ENCODE measurements around the gene CMTM3. TPM values are rescaled to one million over a fixed set of nuclear protein-coding genes. Genes with fewer than 3 reads are reported as not detected.

Gene CMTM3
- total and polyA plus RNA-seq, 9 of the 15 experiments (the other 6 are each of a cell fraction or from before 2014, with no cell fraction given), result 4.6 to 33.4 (median 17.5) TPM

GRCh38 chr16:66618588-66619375 is 14.3 kb downstream of the CMTM3 start:
- Histone ChIP-seq H4K20me1 (replicated peaks; ENCODE audit: control insufficient read depth, insufficient read depth, low read length) (no peaks in the 10 kb centered on the region), H3K9ac (ENCODE audit: insufficient read depth in 1 of 2, low read depth in 2 of 2, low read length in 2 of 2) (peak overlapping the region; percentile 17 to 69; a peak in 2 of 4 replicates), H3K79me2 (ENCODE audit: control insufficient read depth, insufficient read depth, low read length) (no peaks in the 10 kb centered on the region), H2AFZ (ENCODE audit: low read depth, low read length) (no peak overlapping the region), H3K4me1 (replicated peaks in 1 of 2; ENCODE audit: control insufficient read depth in 2 of 2, insufficient read depth in 2 of 2, low read length in 2 of 2) (peaks cover 40 to 64% of the 10 kb centered on the region in 2 experiments), H3K9me1 (ENCODE audit: control insufficient read depth, insufficient read depth, low read length) (no peaks in the 10 kb centered on the region), H3K27me3 (ENCODE audit: control insufficient read depth in 2 of 2, insufficient read depth in 2 of 2, low read length in 2 of 2) (no peaks in the 10 kb centered on the region), H3K27ac (ENCODE audit: extremely low read depth, low read depth, low read length) (peak overlapping the region; percentile 78), H3K4me3 (no peak overlapping the region), H3K36me3 (ENCODE audit: control insufficient read depth, insufficient read depth, low read length) (peaks cover 47% of the 10 kb centered on the region), H3K4me2 (ENCODE audit: insufficient read depth, low read length) (peak overlapping the region; percentile 57; the same call in 1 of the 2 replicates), H3K9me3 (replicated peaks; ENCODE audit: control insufficient read depth, insufficient read depth, low read depth, low read length) (no peaks in the 10 kb centered on the region)
- ATAC-seq (peak; percentile 12), FAIRE-seq (peak; percentile 78), DNase-seq (ENCODE audit: extremely low read depth in 1 of 4, low spot score in 3 of 4) (peak in 1 of 4 experiments; percentile 60)
- ChIA-PET CTCF (ENCODE audit: low intra/inter-chr PET ratio) (no interaction called here), POLR2A (interaction anchor here (0.8 to 3.6 kb wide), 3 partner anchors 7 to 209 kb away, joined by 3 to 31 read pairs (median 8); no protein-coding TSS in a partner anchor)
- WGBS (ENCODE audit: insufficient coverage, low coverage, missing lambda C conversion rate), result 28% methylated on average over 10 of the region's 10 CpGs
- BruUV-seq (replicated peaks), result no TSS peak
- in situ Hi-C loops (cut with MboI), result no loop called here
- intact Hi-C loops (cut with micrococcal nuclease), result loop anchor here (5.0 kb wide), 1 partner anchor 79 kb away; the partner anchor contains the start of gene CMTM4
- TF ChIP-seq BCL6 (CRISPR knock-in tag; IDR thresholded peaks at IDR 0.05), result no peak
- TF ChIP-seq GATAD2A (IDR thresholded peaks at IDR 0.05), result no peak
- TF ChIP-seq ATF3 (IDR thresholded peaks at IDR 0.05), result 0 out of 2 replicates have a peak, but pooled peaks have one; percentile 8
- TF ChIP-seq ATF3 (CRISPR knock-in tag; conservative IDR thresholded peaks at IDR 0.05), result no peak
- TF ChIP-seq NELFE (IDR thresholded peaks at IDR 0.05; ENCODE audit: insufficient read depth, insufficient read length), result no peak
- TF ChIP-seq HNRNPL (IDR thresholded peaks at IDR 0.05; ENCODE audit: low read depth, low read length), result no peak
- no peak for TF ChIP-seq MEF2A (IDR thresholded peaks at IDR 0.05; ENCODE audit: control insufficient read depth, low read depth, low read length)
- peak in 1 of 2 experiments; percentile 5; a peak in 1 of 4 replicates for TF ChIP-seq KDM1A (IDR thresholded peaks at IDR 0.05)
- TF ChIP-seq POLR2AphosphoS2 (IDR thresholded peaks at IDR 0.05; ENCODE audit: low read length), result no peak
- TF ChIP-seq PCBP2 (IDR thresholded peaks at IDR 0.05; ENCODE audit: low read depth, low read length, poor library complexity, severe bottlenecking), result no peak
- no peak for TF ChIP-seq KDM2B (CRISPR knock-in tag; IDR thresholded peaks at IDR 0.05)
- TF ChIP-seq HDAC8 (tag; IDR thresholded peaks at IDR 0.05), result peak; percentile 41; the same call in 1 of the 2 replicates
- TF ChIP-seq ZKSCAN8 (CRISPR knock-in tag; IDR thresholded peaks at IDR 0.05), result 0 out of 2 replicates have a peak, but pooled peaks have one; percentile 14
